Esophagus squamous epithelium (tissue), 4 donors: Measurements from ENCODE around the gene ZYX.
A peak's percentile ranks its signal among the peaks of the same experiment; 100 is the strongest.

Source experiments
- POLR2A ChIP-seq, 4 donors: fragments of 450-650 bp; IDR thresholded peaks; one replicate each; pipeline ENCODE4 v1.6.1; 2017; ENCODE audit warnings: antibody characterized with exemption in 4 of 4, mild to moderate bottlenecking in 4 of 4, moderate library complexity in 3 of 4
- TF ChIP-seq, protein P1 (sequence below), 6 experiments: fragments of 450-650 bp in 4 of 6; fragments of 200-600 bp in 2 of 6; sonication (generic) in 2 of 6; IDR thresholded peaks; one replicate each; pipeline ENCODE4 v1.5.1; 2016 to 2019; ENCODE audit warnings: antibody characterized with exemption in 6 of 6, mild to moderate bottlenecking in 4 of 6, moderate library complexity in 4 of 6

DNA sequence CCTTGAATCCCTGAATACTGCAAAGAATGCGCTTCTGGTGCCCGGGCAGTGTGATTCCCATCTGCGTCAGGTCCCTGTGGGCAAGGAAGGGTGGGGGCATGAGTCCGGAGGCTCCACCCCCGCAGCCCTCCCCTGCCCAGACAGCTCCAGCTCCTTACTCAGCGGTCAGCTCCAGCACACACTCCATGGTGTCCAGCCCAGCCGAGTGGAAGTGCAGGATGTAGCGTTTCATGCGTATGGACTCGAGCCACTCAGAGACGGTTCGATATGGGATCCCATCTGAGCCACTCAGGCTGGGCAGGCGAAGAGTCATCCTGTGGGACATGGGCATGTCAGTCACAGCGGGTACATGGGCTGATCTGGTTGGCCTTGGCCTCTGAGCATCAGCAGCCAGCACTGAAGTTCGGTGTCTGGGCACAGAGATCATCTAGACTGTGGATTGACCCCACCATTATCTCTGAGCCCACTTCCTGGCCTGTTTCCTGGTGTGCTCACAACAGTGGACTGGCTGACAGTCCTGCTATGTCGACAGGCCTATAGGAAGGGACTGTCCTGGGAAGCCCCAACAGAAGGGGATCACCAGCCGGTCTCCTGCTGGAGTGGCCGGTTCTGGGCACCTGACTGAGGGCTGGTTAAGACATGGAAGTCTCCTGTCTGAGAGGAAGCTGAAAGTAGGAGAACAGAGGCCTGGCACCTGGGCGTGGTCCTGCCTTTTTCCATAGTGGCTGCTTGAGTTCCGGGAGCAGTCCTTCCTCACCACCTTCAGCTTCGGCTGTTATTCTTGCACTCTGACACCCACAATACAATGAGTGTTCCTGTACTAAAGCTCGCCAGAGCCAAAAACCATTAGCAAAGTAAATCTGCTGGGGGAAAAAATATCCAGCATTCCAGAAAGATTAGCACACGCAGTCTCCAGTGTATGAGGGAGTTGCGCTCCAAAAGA lies 10.6 kb downstream of the ZYX start:
- TF ChIP-seq, protein P1, sequence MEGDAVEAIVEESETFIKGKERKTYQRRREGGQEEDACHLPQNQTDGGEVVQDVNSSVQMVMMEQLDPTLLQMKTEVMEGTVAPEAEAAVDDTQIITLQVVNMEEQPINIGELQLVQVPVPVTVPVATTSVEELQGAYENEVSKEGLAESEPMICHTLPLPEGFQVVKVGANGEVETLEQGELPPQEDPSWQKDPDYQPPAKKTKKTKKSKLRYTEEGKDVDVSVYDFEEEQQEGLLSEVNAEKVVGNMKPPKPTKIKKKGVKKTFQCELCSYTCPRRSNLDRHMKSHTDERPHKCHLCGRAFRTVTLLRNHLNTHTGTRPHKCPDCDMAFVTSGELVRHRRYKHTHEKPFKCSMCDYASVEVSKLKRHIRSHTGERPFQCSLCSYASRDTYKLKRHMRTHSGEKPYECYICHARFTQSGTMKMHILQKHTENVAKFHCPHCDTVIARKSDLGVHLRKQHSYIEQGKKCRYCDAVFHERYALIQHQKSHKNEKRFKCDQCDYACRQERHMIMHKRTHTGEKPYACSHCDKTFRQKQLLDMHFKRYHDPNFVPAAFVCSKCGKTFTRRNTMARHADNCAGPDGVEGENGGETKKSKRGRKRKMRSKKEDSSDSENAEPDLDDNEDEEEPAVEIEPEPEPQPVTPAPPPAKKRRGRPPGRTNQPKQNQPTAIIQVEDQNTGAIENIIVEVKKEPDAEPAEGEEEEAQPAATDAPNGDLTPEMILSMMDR (IDR thresholded peaks at IDR 0.05), result no peak
- TF ChIP-seq POLR2A (IDR thresholded peaks at IDR 0.05), result peak in 2 of 4 donors; percentile 46 to 54
